Testis (tissue), 2 donors: ENCODE data around the gene QPCT.

ENCODE experiments used
- POLR2A ChIP-seq: fragments of 450-650 bp; IDR thresholded peaks from one replicate; pipeline ENCODE4 v1.6.1; 2017; ENCODE audit warnings: antibody characterized with exemption, mild to moderate bottlenecking, moderate library complexity
- TF ChIP-seq, protein P1 (sequence below), 3 experiments: fragments of 450-650 bp in 2 of 3; fragments of 200-600 bp in 1 of 3; sonication (generic) in 1 of 3; IDR thresholded peaks; one replicate each; pipeline ENCODE4 v1.5.1; 2016 to 2019; ENCODE audit warnings: antibody characterized with exemption in 3 of 3, mild to moderate bottlenecking in 2 of 3, moderate library complexity in 1 of 3

DNA sequence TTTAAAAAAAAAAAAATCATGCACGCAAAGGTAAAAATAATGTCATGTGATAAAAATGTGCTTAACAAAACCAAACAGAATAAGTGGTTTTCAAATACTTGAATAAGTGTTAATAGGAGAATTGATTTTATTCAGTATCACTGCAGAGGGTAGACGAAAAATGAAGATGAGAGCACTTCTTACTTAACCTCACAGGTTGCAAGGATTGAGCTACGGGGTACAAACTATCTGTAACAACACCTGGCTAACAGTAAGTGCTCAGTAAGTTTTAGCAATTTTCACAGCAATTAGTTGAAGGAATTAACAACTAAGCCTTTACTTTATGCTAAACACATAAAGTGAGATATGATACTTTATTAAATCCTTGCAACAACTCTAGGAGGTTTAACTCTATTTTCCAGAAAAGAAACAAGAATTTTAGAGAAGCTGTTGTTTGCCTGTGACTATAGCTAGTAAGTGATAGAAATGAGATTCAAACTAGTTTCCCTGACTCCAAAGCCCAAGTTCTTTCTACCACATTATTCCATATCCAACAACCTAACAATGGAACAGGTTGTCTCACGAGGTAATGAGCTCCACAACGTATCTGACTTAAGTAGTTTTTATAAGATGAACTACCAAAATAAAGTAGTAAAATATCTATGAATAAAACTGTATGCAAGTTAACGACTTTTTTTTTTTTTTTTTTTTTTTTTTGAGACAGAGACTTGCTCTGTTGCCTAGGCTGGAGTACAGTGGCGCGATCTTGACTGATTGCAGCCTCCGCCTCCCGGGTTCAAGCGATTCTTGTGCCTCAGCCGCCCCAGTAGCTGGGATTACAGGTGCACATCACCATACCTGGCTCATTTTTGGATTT, 24.4 kb upstream of the QPCT start:
- TF ChIP-seq, protein P1, sequence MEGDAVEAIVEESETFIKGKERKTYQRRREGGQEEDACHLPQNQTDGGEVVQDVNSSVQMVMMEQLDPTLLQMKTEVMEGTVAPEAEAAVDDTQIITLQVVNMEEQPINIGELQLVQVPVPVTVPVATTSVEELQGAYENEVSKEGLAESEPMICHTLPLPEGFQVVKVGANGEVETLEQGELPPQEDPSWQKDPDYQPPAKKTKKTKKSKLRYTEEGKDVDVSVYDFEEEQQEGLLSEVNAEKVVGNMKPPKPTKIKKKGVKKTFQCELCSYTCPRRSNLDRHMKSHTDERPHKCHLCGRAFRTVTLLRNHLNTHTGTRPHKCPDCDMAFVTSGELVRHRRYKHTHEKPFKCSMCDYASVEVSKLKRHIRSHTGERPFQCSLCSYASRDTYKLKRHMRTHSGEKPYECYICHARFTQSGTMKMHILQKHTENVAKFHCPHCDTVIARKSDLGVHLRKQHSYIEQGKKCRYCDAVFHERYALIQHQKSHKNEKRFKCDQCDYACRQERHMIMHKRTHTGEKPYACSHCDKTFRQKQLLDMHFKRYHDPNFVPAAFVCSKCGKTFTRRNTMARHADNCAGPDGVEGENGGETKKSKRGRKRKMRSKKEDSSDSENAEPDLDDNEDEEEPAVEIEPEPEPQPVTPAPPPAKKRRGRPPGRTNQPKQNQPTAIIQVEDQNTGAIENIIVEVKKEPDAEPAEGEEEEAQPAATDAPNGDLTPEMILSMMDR (IDR thresholded peaks at IDR 0.05): no peak
- TF ChIP-seq POLR2A: no peak
